ENCODE measurements around the gene ARHGEF33.

DNA sequence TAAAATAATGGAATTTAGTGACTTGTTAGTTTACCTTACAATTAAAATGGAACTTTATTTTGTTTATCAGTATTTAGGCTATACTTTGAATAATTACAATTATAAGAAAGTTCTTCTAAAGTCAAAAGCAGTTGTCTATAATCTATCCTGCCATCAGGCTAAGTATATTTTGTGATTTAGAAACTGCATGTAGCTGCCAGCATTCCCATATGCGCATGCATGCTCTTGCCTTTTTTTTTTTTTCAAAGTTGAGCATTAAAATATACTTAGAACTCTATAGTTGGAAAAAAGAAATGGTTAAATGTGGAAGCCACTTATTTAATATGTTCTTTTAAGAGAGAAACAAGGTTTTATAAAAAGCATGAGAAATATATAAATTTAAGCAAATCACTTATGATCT, 99.0 kb downstream of the ARHGEF33 start:
- no peak for TF ChIP-seq CTCF (IDR thresholded peaks at IDR 0.05; ENCODE audit: low read depth, low read length)
- no peak for TF ChIP-seq EZH2phosphoT487 (IDR thresholded peaks at IDR 0.05; ENCODE audit: low read depth)

Measured in OCI-LY3 (cell line).